HEK293 (cell line): ENCODE results near the gene GABBR2.

Experiments
- CTCF ChIA-PET: fragments of 350-600 bp; formaldehyde crosslinking; extraction: SDS; loops from one replicate; lab custom pipeline; 2021; ENCODE audit warnings: antibody characterized with exemption; lab: Yijun Ruan, JAX
- POLR2A ChIA-PET: fragments of 300-600 bp; formaldehyde crosslinking; extraction: SDS; loops from one replicate; lab custom pipeline; 2020; ENCODE audit warnings: antibody characterized with exemption, inconsistent platforms; lab: Yijun Ruan, JAX
- H3K27ac ChIP-seq: fragments of 200-500 bp; sonication (Bioruptor generic); 2 replicates; pipeline ENCODE4 v1.5.1; 2014; ENCODE audit warnings: low read depth, low read length, control low read depth, inconsistent platforms; ENCODE audit errors: extremely low read depth
- H3K36me3 ChIP-seq, 2 experiments: fragments of 200-500 bp in 1 of 2; sonication (Bioruptor generic) in 1 of 2; 1 replicate in 1 of 2; 2 replicates in 1 of 2; pipeline ENCODE4 v1.5.1; 2014 to 2017; ENCODE audit warnings: inconsistent platforms in 2 of 2, low read length in 2 of 2; ENCODE audit not compliant: control insufficient read depth in 2 of 2, insufficient read depth in 1 of 2
- H3K4me1 ChIP-seq: fragments of 200-500 bp; sonication (Bioruptor generic); 2 replicates; pipeline ENCODE4 v1.5.1; 2014; ENCODE audit warnings: mild to moderate bottlenecking, low read length, inconsistent platforms; ENCODE audit not compliant: control insufficient read depth, insufficient read depth
- H3K4me3 ChIP-seq: 2 replicates; pipeline ENCODE4 v1.5.1; 2011; ENCODE audit warnings: low read depth, mild to moderate bottlenecking, control low read depth, low read length, moderate library complexity
- H3K9me3 ChIP-seq: fragments of 200-500 bp; sonication (Bioruptor generic); 2 replicates; pipeline ENCODE4 v1.5.1; 2014; ENCODE audit warnings: low read depth, low read length, inconsistent platforms; ENCODE audit not compliant: control insufficient read depth, insufficient read depth
- ATF2 ChIP-seq: fragments of 450-650 bp; formaldehyde crosslinking; IDR thresholded peaks from 2 replicates; pipeline ENCODE4 v1.5.1; 2016; ENCODE audit warnings: missing biosample characterization, missing genetic modification characterization, low read depth
- GFI1B ChIP-seq: fragments of 450-650 bp; formaldehyde crosslinking; IDR thresholded peaks from 2 replicates; pipeline ENCODE4 v1.5.1; 2016; ENCODE audit warnings: missing biosample characterization, missing genetic modification characterization
- GLIS1 ChIP-seq: fragments of 450-650 bp; formaldehyde crosslinking; IDR thresholded peaks from 2 replicates; pipeline ENCODE4 v1.5.1; 2016; ENCODE audit warnings: missing biosample characterization, missing genetic modification characterization
- SP7 ChIP-seq: fragments of 450-650 bp; formaldehyde crosslinking; IDR thresholded peaks from 2 replicates; pipeline ENCODE4 v1.5.1; 2016; ENCODE audit warnings: missing biosample characterization, missing genetic modification characterization
- ZBTB8A ChIP-seq: fragments of 450-650 bp; formaldehyde crosslinking; IDR thresholded peaks from 2 replicates; pipeline ENCODE4 v1.5.1; 2016; ENCODE audit warnings: missing biosample characterization, missing genetic modification characterization
- ZEB2 ChIP-seq: fragments of 450-650 bp; formaldehyde crosslinking; IDR thresholded peaks from 2 replicates; pipeline ENCODE4 v1.5.1; 2016; ENCODE audit warnings: missing biosample characterization, missing genetic modification characterization
- ZNF121 ChIP-seq: fragments of 450-650 bp; formaldehyde crosslinking; IDR thresholded peaks from 2 replicates; pipeline ENCODE4 v1.5.1; 2016; ENCODE audit warnings: missing biosample characterization, missing genetic modification characterization
- ZNF16 ChIP-seq: fragments of 450-650 bp; formaldehyde crosslinking; IDR thresholded peaks from 2 replicates; pipeline ENCODE4 v1.5.1; 2016; ENCODE audit warnings: low read depth, missing biosample characterization, missing genetic modification characterization
- ZNF23 ChIP-seq: fragments of 450-650 bp; formaldehyde crosslinking; IDR thresholded peaks from 2 replicates; pipeline ENCODE4 v1.5.1; 2016; ENCODE audit warnings: missing biosample characterization, missing genetic modification characterization, borderline replicate concordance
- ZNF248 ChIP-seq: fragments of 450-650 bp; formaldehyde crosslinking; IDR thresholded peaks from 2 replicates; pipeline ENCODE4 v1.5.1; 2017; ENCODE audit warnings: missing biosample characterization, missing genetic modification characterization
- ZNF596 ChIP-seq: fragments of 450-650 bp; IDR thresholded peaks from 2 replicates; pipeline ENCODE4 v1.5.0; 2018; ENCODE audit warnings: missing biosample characterization, mild to moderate bottlenecking, missing genetic modification characterization, moderate library complexity
- ZNF654 ChIP-seq: fragments of 450-650 bp; formaldehyde crosslinking; IDR thresholded peaks from 2 replicates; pipeline ENCODE4 v1.5.1; 2016; ENCODE audit warnings: low read depth, missing biosample characterization, missing genetic modification characterization
- ZNF76 ChIP-seq: fragments of 450-650 bp; formaldehyde crosslinking; IDR thresholded peaks from 2 replicates; pipeline ENCODE4; 2016; ENCODE audit warnings: low read depth, missing biosample characterization, missing genetic modification characterization, borderline replicate concordance
- ZNF791 ChIP-seq: fragments of 450-650 bp; formaldehyde crosslinking; IDR thresholded peaks from 2 replicates; pipeline ENCODE4 v1.5.1; 2016; ENCODE audit warnings: missing biosample characterization, missing genetic modification characterization
- ZNF792 ChIP-seq: fragments of 450-650 bp; formaldehyde crosslinking; IDR thresholded peaks from 2 replicates; pipeline ENCODE4 v1.5.1; 2016; ENCODE audit warnings: missing biosample characterization, missing genetic modification characterization
- ZSCAN23 ChIP-seq: fragments of 450-650 bp; formaldehyde crosslinking; IDR thresholded peaks from 2 replicates; pipeline ENCODE4 v1.5.1; 2016; ENCODE audit warnings: missing biosample characterization, missing genetic modification characterization
- ZXDB ChIP-seq: fragments of 450-650 bp; formaldehyde crosslinking; IDR thresholded peaks from 2 replicates; pipeline ENCODE4 v1.5.1; 2016; ENCODE audit warnings: missing biosample characterization, missing genetic modification characterization
- TF ChIP-seq, protein P1 (sequence below): fragments of 450-650 bp; IDR thresholded peaks from 2 replicates; pipeline ENCODE4 v1.5.1; 2018; ENCODE audit warnings: missing biosample characterization, missing genetic modification characterization
- TF ChIP-seq, protein P2 (sequence below): fragments of 450-650 bp; formaldehyde crosslinking; IDR thresholded peaks from 2 replicates; pipeline ENCODE4 v1.5.1; 2017; ENCODE audit warnings: missing biosample characterization, missing genetic modification characterization

Gene GABBR2

DNA sequence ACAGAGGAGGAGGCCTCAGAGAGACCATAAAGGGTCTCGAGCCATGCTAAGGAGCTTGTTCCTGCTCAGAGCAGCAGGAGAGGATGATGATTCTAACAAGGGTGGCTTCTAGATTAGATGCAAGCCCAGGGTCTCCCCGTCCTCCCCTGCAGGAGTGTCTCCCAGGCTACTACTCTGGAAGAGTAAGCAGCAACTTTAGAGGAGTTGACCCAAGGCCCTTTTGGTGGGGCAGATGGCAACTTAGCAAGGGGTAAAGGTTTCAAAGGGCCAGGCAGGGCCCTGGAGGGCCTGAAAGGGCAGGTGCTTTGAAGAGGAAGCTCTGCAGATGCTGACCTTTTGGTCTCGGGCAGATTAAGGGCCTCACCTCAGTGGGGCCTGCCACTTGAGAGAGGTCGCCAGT lies 174.9 kb downstream of the GABBR2 start:
- H3K9me3 ChIP-seq: no peaks in the 10 kb centered on the region
- ChIA-PET POLR2A (no interaction called here), CTCF (interaction anchor here (0.6 to 1.8 kb wide), 4 partner anchors 62 to 240 kb away, joined by 3 to 6 read pairs (median 4); no protein-coding TSS in a partner anchor)
- no peaks in the 10 kb centered on the region for H3K36me3 ChIP-seq
- H3K4me3 ChIP-seq: no peak overlapping the region
- no peak overlapping the region for H3K27ac ChIP-seq
- TF ChIP-seq ZXDB (tag by site-specific recombination) (no peak), ATF2 (tag by site-specific recombination) (no peak)
- no peaks in the 10 kb centered on the region for H3K4me1 ChIP-seq

DNA sequence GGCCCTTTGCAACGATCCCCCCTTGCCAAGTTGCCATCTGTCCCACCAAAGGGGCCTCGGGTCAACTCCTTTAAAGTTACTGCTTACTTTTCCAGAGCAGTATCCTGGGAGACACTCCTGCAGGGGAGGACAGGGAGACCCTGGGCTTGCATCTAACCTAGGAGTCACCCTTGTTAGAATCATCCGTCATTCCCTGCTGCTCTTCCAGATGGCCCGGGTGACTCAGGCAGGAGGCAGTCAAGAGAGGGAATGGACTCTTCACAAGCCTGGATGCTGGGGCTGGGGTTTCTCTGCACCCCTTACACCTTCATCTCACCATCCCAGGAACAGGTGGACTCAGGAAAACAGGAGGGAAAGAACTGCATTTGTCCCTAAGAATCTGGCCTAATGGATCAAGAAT lies 175.6 kb downstream of the GABBR2 start:
- ChIA-PET POLR2A (no interaction called here), CTCF (interaction anchor here (0.6 to 0.7 kb wide), 2 partner anchors 10 to 177 kb away, joined by 3 to 5 read pairs; no protein-coding TSS in a partner anchor)
- H3K4me1 ChIP-seq: no peaks in the 10 kb centered on the region

GRCh38 chr9:98532574-98532973 lies 176.2 kb downstream of the GABBR2 start:
- Histone ChIP-seq H3K9me3 (no peaks in the 10 kb centered on the region), H3K4me3 (no peak overlapping the region), H3K27ac (no peak overlapping the region), H3K4me1 (no peaks in the 10 kb centered on the region), H3K36me3 (no peaks in the 10 kb centered on the region)
- TF ChIP-seq ZNF23 (tag by site-specific recombination) (no peak), ZNF791 (tag by site-specific recombination) (no peak), ZNF248 (tag by site-specific recombination) (no peak), ZNF121 (tag by site-specific recombination) (no peak), GFI1B (tag by site-specific recombination) (no peak), ZNF76 (tag by site-specific recombination) (no peak), ZEB2 (no peak), SP7 (tag by site-specific recombination) (no peak)
- TF ChIP-seq, protein P1, sequence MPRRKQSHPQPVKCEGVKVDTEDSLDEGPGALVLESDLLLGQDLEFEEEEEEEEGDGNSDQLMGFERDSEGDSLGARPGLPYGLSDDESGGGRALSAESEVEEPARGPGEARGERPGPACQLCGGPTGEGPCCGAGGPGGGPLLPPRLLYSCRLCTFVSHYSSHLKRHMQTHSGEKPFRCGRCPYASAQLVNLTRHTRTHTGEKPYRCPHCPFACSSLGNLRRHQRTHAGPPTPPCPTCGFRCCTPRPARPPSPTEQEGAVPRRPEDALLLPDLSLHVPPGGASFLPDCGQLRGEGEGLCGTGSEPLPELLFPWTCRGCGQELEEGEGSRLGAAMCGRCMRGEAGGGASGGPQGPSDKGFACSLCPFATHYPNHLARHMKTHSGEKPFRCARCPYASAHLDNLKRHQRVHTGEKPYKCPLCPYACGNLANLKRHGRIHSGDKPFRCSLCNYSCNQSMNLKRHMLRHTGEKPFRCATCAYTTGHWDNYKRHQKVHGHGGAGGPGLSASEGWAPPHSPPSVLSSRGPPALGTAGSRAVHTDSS: no peak
- ChIA-PET POLR2A (no interaction called here), CTCF (interaction anchor here (0.7 kb wide), 1 partner anchor 10 kb away, joined by 5 read pairs; no protein-coding TSS in a partner anchor)

More for the DNA sequence above, 175.6 kb downstream of the GABBR2 start:
- TF ChIP-seq ZNF654 (tag by site-specific recombination) (no peak), ZBTB8A (tag by site-specific recombination) (no peak), GFI1B (tag by site-specific recombination) (no peak), ZSCAN23 (tag by site-specific recombination) (no peak), ZNF16 (no peak), ZNF792 (tag by site-specific recombination) (no peak), ZNF596 (tag by site-specific recombination) (no peak)
- TF ChIP-seq, all 188 proteins: peak for 0
- Histone ChIP-seq H3K4me3 (no peak overlapping the region), H3K27ac (no peak overlapping the region), H3K36me3 (no peaks in the 10 kb centered on the region), H3K9me3 (no peaks in the 10 kb centered on the region)

DNA sequence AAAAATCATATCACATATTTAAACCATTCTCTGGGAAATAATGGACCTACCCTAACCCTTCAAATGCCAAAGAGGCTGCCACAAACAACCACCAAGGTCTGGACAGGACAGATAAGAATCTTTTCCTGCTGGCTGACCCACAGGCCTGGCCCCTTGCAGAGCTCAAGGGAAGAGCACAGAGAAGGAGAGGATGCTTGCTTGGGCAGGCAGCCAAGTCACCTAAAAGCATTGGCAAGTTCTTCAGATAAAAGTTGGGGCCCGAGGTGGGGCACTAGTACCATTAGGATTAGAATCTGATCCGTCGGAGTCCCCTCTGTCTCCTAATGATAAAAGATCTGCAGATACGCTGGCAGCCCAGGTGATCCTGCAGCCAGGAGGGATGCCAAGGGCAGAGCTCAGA lies 176.6 kb downstream of the GABBR2 start:
- POLR2A ChIA-PET: no interaction called here
- H3K27ac ChIP-seq: no peak overlapping the region
- H3K9me3 ChIP-seq: no peaks in the 10 kb centered on the region
- no peaks in the 10 kb centered on the region for H3K4me1 ChIP-seq
- TF ChIP-seq GLIS1: peak; percentile 53
- TF ChIP-seq, protein P2, sequence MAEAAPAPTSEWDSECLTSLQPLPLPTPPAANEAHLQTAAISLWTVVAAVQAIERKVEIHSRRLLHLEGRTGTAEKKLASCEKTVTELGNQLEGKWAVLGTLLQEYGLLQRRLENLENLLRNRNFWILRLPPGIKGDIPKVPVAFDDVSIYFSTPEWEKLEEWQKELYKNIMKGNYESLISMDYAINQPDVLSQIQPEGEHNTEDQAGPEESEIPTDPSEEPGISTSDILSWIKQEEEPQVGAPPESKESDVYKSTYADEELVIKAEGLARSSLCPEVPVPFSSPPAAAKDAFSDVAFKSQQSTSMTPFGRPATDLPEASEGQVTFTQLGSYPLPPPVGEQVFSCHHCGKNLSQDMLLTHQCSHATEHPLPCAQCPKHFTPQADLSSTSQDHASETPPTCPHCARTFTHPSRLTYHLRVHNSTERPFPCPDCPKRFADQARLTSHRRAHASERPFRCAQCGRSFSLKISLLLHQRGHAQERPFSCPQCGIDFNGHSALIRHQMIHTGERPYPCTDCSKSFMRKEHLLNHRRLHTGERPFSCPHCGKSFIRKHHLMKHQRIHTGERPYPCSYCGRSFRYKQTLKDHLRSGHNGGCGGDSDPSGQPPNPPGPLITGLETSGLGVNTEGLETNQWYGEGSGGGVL (tag by site-specific recombination): no peak
- no peak overlapping the region for H3K4me3 ChIP-seq
- H3K36me3 ChIP-seq: no peaks in the 10 kb centered on the region
- CTCF ChIA-PET: interaction anchor here (0.7 kb wide), 1 partner anchor 9 kb away, joined by 5 read pairs; no protein-coding TSS in a partner anchor
